ENCODE measurements around the gene BEND5.

DNA sequence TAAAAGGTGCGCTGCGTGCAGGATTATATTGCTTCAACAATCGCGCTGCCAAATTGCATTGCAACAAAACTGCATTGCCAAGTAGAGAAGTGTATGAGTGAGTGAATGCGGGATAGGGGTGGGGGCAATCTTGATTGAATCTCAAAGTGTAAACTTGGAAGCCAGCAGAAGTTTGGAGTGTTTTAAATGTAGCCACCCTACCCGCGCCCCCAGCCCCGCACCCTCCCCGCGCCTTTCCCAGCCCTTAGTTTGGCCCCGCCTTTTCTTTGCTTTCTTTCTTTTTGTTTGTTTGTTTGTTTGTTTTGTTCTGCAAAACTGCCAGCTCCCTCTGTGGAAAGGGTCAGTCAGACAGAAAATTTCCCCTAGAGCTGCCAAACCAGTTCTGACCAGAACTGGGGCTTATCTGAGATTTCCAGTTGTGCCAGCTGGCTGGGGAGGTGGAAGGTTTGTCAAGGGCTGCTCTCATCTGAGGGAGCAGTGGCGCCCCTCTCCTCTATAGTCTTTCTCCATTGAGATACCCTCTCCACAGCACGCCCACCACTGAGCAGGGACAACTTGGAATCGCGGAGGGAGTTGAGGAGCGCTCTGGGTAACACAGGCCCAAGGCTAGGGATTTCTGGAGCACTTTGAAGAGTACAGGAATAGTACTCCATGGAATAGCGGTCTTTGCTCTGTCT, 666 bp upstream of the BEND5 start:
- peak; percentile 65 for TF ChIP-seq GATA2 (IDR thresholded peaks at IDR 0.05; ENCODE audit: low read depth, low read length)
- TF ChIP-seq GATA3 (IDR thresholded peaks at IDR 0.05; ENCODE audit: low read depth, low read length) = no peak
